Activated CD4-positive, alpha-beta memory T cell treated with anti-CD3 and anti-CD28 coated beads, Interleukin-2, amount 10 ng/mL, durations not matched to agents 7 days and 5 days (primary cell): ENCODE results near the gene CTU2. TPM values are rescaled to one million over a fixed set of nuclear protein-coding genes. Genes with fewer than 3 reads are reported as not detected.
A peak's percentile ranks its signal among the peaks of the same experiment; 100 is the strongest.

Experiments used
- CTCF ChIA-PET: fragments of 350-600 bp; sonication (Branson Sonifier 250); formaldehyde crosslinking; loops from one replicate; lab custom pipeline; 2021; ENCODE audit warnings: antibody characterized with exemption, inconsistent platforms; lab: Charles Lee
- POLR2A ChIA-PET: fragments of 350-600 bp; sonication (Branson Sonifier 250); formaldehyde crosslinking; loops from one replicate; lab custom pipeline; 2021; ENCODE audit warnings: antibody characterized with exemption; lab: Charles Lee
- DNase-seq: peaks from one replicate; pipeline ENCODE4 v3.0.0-alpha.2; 2020
- H3K27ac Mint-ChIP-seq: one replicate; pipeline ENCODE4 v1.8.0; 2021; ENCODE audit warnings: mild to moderate bottlenecking, mixed read lengths
- H3K27me3 Mint-ChIP-seq: one replicate; pipeline ENCODE4 v1.8.0; 2021; ENCODE audit warnings: mixed read lengths
- H3K36me3 Mint-ChIP-seq: one replicate; pipeline ENCODE4 v1.8.0; 2021; ENCODE audit warnings: low read depth, mixed read lengths
- H3K4me1 Mint-ChIP-seq: one replicate; pipeline ENCODE4 v1.8.0; 2021; ENCODE audit warnings: mixed read lengths
- H3K4me3 Mint-ChIP-seq: one replicate; pipeline ENCODE4 v1.8.0; 2021; ENCODE audit warnings: mild to moderate bottlenecking, mixed read lengths
- H3K9me3 Mint-ChIP-seq: one replicate; pipeline ENCODE4 v1.8.0; 2021; ENCODE audit warnings: mixed read lengths
- total RNA-seq, 2 experiments: library from RNA; stranded (reverse); gene quantifications; one replicate each; pipeline ENCODE4 v1.2.3, GENCODE V29; 2021

CTU2 gene
- total RNA-seq, 2 experiments from 2014 or later, result 16.5 to 17.3 TPM

DNA sequence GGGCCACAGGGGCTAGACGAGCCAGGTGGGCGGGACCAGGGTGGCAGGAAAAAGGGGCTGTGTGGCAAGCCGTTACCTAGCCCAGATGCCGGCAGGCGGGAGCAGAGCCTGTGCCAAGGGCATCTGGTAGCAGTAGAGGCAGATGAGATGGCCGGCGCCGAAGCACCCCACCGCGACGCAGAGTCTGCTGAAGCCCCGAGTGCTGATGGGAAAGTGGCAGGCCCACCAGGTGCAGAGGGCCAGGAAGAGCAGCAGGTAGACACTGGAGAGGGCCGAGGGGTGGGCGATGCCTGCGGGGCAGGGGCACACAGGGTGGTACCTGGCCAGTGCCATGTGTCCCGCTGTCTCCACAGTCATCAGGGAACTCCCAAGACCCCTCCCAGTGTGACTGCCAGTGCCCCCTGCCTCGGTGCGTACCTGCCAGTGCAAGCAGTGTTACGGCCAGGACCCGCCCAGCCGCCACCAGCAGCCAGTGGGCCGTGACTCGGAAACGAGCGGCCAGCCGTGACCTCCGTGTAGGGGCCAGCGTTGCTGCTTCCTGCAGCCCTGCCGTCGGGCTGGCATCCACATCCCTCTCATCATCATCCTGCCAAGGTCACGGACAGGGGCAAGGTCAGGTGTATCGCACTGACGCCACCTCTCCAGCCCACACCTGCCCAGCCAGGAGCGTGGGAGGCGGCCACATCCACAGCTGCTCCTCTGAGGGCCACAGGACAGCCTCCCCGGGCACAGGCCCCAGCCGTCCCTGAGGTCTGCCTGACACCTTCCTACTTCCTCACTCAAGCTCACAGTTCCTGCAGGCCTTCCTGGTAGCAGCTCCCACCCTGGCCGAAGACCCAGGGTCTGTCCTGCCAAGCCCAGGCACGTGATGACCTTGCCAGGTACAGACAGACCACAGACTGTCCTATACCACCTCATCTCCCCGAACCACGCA is 32.1 kb downstream of the CTU2 start:
- DNase-seq, result no peak
- Mint-ChIP-seq H3K4me3 (no peak overlapping the region), H3K4me1 (peaks cover 4% of the 10 kb centered on the region), H3K27ac (no peak overlapping the region), H3K36me3 (peaks cover 23% of the 10 kb centered on the region), H3K27me3 (no peaks in the 10 kb centered on the region), H3K9me3 (no peaks in the 10 kb centered on the region)
- CTCF ChIA-PET, result interaction anchor here (0.8 to 3.4 kb wide), 14 partner anchors 9 to 478 kb away, joined by 3 to 62 read pairs (median 9); partner anchors contain the start of genes APRT, GALNS and TRAPPC2L
- POLR2A ChIA-PET, result interaction anchor here (1.4 to 1.6 kb wide), 3 partner anchors 43 to 73 kb away, joined by 3 to 10 read pairs (median 6); partner anchors contain the start of genes APRT and PIEZO1

- POLR2A ChIA-PET, result interaction anchor here (1.2 kb wide), 1 partner anchor 44 kb away, joined by 4 read pairs; no protein-coding TSS in a partner anchor
- Mint-ChIP-seq H3K36me3 (peaks cover 20% of the 10 kb centered on the region), H3K4me3 (no peak overlapping the region), H3K4me1 (peaks cover 13% of the 10 kb centered on the region), H3K9me3 (no peaks in the 10 kb centered on the region), H3K27ac (no peak overlapping the region), H3K27me3 (no peaks in the 10 kb centered on the region)
- CTCF ChIA-PET, result no interaction called here
- no peak for DNase-seq
Observed at GRCh38 chr16:88739139-88739976, 33.1 kb downstream of the CTU2 start.

DNA sequence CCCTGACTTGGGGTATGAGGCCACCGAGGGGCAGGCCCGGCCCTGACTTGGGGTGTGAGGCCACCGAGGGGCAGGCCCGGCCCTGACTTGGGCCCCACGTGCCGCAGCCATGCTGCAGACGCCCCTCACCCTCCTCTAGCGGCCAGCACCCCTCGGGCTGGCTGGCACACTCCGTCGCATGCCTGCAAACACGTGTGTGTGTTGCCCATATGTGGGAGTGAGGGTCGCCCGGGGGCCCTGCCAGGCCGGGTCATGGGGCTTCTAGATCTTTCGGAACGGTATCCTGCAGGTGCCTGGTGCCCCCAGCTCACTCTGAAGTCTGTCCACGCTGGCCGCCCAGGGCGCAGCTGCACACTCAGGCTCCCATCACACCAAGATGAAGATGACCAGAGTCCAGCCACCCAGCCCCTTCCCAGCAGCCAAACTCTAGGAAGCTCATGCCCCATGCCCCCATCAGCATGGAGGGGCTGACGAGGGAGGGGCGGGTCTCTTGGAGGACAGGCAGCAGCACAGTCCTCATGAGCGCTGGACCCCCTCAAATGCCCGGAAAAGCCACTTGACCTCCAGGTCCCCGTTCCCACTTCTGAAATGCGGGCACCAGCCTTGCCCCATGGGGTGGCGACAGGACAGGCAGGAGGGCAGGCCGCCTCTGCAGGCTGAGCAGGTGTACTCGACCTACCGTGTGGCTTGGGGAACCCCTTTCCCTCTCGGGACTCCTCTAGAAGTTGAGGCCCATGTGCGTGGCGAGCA is 33.8 kb downstream of the CTU2 start:
- Mint-ChIP-seq H3K27ac (no peak overlapping the region), H3K27me3 (no peaks in the 10 kb centered on the region), H3K4me1 (peaks cover 17% of the 10 kb centered on the region), H3K9me3 (no peaks in the 10 kb centered on the region), H3K4me3 (no peak overlapping the region), H3K36me3 (peaks cover 20% of the 10 kb centered on the region)
- ChIA-PET CTCF (interaction anchor here (1.1 kb wide), 1 partner anchor 54 kb away, joined by 3 read pairs; no protein-coding TSS in a partner anchor), POLR2A (interaction anchor here (1.2 kb wide), 1 partner anchor 43 kb away, joined by 4 read pairs; no protein-coding TSS in a partner anchor)
- no peak for DNase-seq

- Mint-ChIP-seq H3K4me3 (no peak overlapping the region), H3K27ac (no peak overlapping the region), H3K9me3 (no peaks in the 10 kb centered on the region), H3K27me3 (no peaks in the 10 kb centered on the region), H3K4me1 (peaks cover 22% of the 10 kb centered on the region), H3K36me3 (peaks cover 17% of the 10 kb centered on the region)
- ChIA-PET POLR2A (interaction anchor here (1.2 kb wide), 1 partner anchor 43 kb away, joined by 4 read pairs; no protein-coding TSS in a partner anchor), CTCF (interaction anchor here (1.1 kb wide), 1 partner anchor 53 kb away, joined by 3 read pairs; no protein-coding TSS in a partner anchor)
- no peak for DNase-seq
Observed at GRCh38 chr16:88740727-88741055, 34.4 kb downstream of the CTU2 start.

DNA sequence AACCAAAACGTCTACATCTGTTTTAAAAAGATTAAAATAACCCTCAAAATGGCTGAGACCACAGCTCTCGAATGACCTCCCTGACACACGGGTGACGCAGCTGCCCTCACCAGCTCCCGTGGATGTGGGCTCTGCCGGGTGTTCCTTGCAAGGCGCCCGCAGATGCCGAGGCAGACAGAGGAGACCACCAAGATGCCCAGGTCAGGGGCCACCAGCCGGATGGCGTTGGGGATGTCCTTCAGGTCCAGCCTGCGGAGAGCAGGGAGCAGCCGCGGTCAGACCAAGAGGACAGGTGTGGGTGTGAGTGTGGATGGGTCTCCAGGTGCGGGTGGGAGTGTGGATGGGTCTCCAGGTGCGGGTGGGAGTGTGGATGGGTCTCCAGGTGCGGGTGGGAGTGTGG is 35.1 kb downstream of the CTU2 start:
- Mint-ChIP-seq H3K9me3 (no peaks in the 10 kb centered on the region), H3K27me3 (no peaks in the 10 kb centered on the region), H3K36me3 (peaks cover 17% of the 10 kb centered on the region), H3K4me3 (no peak overlapping the region), H3K4me1 (peaks cover 29% of the 10 kb centered on the region), H3K27ac (no peak overlapping the region)
- DNase-seq, result no peak
- CTCF ChIA-PET, result no interaction called here
- POLR2A ChIA-PET, result no interaction called here

DNA sequence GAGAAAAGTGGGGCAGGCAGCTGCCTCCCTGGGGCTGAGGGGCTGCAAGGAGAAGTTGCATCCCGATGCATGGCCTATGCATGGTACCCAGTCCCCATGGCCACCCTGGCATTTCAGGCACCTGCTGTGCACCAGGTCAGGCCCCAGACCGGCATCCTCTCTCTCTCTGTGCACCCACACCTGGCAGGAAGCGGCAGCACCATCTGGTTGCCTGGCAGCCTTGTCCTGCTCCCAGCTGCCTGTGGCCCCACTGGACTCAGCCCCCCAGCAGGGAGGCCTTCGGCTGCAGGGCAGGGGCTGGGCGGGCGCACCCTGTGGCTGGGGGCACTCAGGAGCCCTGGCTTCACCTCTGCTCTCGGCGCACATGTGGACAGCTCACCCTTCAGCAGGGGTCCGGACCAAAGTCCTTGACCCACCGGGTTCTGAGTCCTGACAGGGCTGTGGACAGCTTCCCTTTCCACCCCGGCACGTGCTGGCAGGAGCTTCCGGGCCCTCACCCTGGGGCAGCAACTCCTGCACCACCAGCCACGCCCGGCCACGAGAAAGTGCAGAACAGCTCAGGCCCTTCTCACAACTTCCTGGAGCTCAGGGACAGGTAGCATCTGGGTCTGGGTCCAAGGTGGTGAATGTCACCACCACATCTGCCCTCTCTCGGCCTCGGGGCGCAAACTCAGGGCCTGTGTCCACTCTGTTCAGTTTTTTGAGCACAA is 36.7 kb downstream of the CTU2 start:
- Mint-ChIP-seq H3K4me3 (no peak overlapping the region), H3K9me3 (no peaks in the 10 kb centered on the region), H3K36me3 (peaks cover 12% of the 10 kb centered on the region), H3K4me1 (peaks cover 42% of the 10 kb centered on the region), H3K27me3 (no peaks in the 10 kb centered on the region), H3K27ac (peak overlapping the region; percentile 40)
- no peak for DNase-seq
- ChIA-PET POLR2A (no interaction called here), CTCF (interaction anchor here (0.8 to 1.7 kb wide), 9 partner anchors 8 to 70 kb away, joined by 3 to 16 read pairs (median 4); no protein-coding TSS in a partner anchor)

DNA sequence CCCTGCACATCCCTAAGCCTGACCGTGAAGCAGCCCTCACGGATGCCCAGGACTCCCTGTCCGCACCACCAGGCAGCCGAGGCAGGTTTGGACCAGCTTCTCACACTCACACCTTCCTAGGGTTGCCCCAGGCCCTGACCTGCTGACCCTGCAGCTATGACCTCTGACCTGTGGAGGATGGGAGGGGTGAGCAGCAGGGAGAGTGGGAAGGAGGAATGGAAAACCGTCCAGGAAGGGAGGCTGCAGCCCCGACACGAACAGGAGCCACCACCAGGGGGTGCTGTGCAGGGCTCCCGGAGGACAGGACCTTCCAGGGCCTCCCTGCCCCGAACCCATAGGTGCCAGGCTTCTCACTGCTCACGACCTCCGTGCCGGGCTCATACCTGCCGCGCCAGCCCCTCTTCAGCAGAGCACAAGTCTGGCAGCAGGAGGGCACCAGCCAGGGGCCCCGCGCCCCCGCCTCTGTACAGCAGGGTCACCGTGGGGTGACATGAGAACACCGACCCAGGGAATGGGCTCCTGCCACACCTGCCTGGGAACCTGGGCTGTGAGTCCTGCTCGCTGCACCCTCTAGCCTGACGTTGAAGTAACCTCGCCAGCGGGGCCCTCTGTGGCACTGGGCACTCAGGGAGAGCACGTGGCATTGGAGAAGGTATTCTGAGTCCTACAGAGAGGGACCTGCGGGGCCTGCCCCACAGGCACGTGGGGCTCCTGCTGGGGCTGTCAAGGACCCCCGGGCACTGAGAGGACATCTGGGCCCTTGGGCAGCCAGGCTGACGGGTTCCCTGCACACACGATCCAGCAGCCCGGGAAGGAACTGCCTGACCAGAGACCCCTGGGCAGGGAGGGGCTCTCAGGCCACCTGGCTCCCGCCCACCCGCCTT is 37.6 kb downstream of the CTU2 start:
- ChIA-PET CTCF (interaction anchor here (0.9 to 1.7 kb wide), 7 partner anchors 9 to 66 kb away, joined by 3 to 16 read pairs (median 4); no protein-coding TSS in a partner anchor), POLR2A (no interaction called here)
- no peaks in the 10 kb centered on the region for H3K27me3 Mint-ChIP-seq
- H3K27ac Mint-ChIP-seq, result peak overlapping the region; percentile 40
- peak; percentile 70 for DNase-seq
- H3K4me1 Mint-ChIP-seq, result peaks cover 44% of the 10 kb centered on the region
- no peaks in the 10 kb centered on the region for H3K9me3 Mint-ChIP-seq
- no peak overlapping the region for H3K4me3 Mint-ChIP-seq
- H3K36me3 Mint-ChIP-seq, result peaks cover 8% of the 10 kb centered on the region

GRCh38 chr16:88744577-88745521 is 38.5 kb downstream of the CTU2 start:
- Mint-ChIP-seq H3K27ac (no peak overlapping the region), H3K9me3 (no peaks in the 10 kb centered on the region), H3K27me3 (no peaks in the 10 kb centered on the region), H3K4me1 (peaks cover 44% of the 10 kb centered on the region), H3K4me3 (no peak overlapping the region), H3K36me3 (peaks cover 8% of the 10 kb centered on the region)
- ChIA-PET CTCF (interaction anchor here (0.7 to 4.3 kb wide), 4 partner anchors 8 to 51 kb away, joined by 4 to 24 read pairs (median 12); no protein-coding TSS in a partner anchor), POLR2A (interaction anchor here (0.9 to 1.9 kb wide), 5 partner anchors 7 to 58 kb away, joined by 3 to 15 read pairs (median 4); no protein-coding TSS in a partner anchor)
- DNase-seq, result no peak

DNA sequence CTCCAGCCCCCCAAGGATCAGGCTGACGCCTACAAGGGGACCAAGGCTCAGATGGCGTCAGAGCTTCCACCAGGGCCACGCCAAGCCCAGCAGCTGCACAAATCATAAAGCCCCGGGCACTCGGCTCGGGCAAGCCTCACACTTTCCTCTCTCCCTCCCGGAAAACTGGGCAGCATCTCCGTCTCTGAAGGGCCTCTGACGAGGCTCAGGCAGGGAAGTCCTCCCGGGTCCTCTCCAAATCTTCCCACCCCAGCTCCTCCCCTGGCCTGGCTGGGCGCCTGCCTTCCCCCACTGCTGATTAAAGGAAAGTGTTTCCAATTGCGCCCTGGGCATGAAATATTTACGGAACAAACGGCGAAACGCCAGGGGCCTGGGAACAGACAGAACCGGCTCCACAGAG is 40.2 kb downstream of the CTU2 start:
- ChIA-PET POLR2A (interaction anchor here (1.1 to 2.5 kb wide), 5 partner anchors 9 to 42 kb away, joined by 3 to 15 read pairs (median 6); no protein-coding TSS in a partner anchor), CTCF (interaction anchor here (4.2 to 4.3 kb wide), 2 partner anchors 9 to 35 kb away, joined by 19 to 24 read pairs; no protein-coding TSS in a partner anchor)
- no peaks in the 10 kb centered on the region for H3K9me3 Mint-ChIP-seq
- no peaks in the 10 kb centered on the region for H3K27me3 Mint-ChIP-seq
- no peak overlapping the region for H3K4me3 Mint-ChIP-seq
- peaks cover 5% of the 10 kb centered on the region for H3K36me3 Mint-ChIP-seq
- peaks cover 44% of the 10 kb centered on the region for H3K4me1 Mint-ChIP-seq
- peak overlapping the region; percentile 80 for H3K27ac Mint-ChIP-seq
- DNase-seq, result no peak
